GM12872 (cell line): ENCODE data around the gene FOXJ3.

ENCODE experiments used
- CTCF ChIP-seq: IDR thresholded peaks from 3 replicates; pipeline ENCODE4 v1.5.1; 2011; ENCODE audit warnings: low read depth, mild to moderate bottlenecking, low read length, moderate library complexity; ENCODE audit not compliant: insufficient read depth

Gene FOXJ3

GRCh38 chr1:42154685-42155084 lies 180.3 kb downstream of the FOXJ3 start:
- no peak for TF ChIP-seq CTCF

DNA sequence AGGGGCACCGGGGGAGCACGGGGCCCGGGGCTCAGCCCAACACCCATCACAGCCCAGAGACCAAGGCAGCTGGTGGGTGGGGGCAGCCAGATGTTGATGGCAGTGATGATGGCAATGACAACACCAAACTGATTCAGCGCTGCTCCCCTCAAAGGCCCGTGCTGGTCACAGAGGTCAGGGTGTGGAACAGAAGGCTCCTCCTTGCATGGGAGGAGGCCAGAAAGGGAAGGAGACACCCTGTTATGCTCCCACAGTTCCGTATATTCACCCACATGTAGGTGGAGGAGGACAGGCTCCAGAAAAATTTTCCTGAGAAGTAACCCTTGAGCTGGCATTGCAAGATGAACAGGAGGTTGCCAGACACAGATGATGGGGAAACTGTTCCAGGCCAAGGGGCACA lies 181.4 kb downstream of the FOXJ3 start:
- TF ChIP-seq CTCF: no peak

- TF ChIP-seq CTCF: no peak
Observed at GRCh38 chr1:42152907-42153600, 182.0 kb downstream of the FOXJ3 start, which contains the start of gene GUCA2B. TSS of gene GUCA2B (plus strand) at chr1:42153410. CDS start at chr1:42153451, 41 bp downstream.

DNA sequence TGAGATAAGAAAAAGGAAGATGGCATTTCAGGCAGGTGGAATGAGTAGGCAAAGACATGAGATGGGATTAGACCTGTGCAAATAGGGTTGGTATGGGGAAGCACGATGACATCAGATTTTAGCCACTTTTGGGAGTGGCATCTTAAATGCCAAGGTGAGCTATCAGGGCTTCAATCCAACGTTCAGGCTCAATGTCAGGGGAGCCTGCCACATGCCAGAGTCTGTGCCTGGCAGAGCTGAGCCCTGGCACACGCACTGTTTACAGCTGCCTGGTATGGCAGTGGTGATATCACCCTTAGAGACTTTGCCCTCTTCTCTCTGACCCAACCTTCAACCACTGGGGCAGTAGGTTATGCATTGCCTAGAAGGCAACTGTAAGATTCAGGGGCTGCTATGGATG lies 182.9 kb downstream of the FOXJ3 start:
- no peak for TF ChIP-seq CTCF

GRCh38 chr1:42150651-42151050 lies 184.4 kb downstream of the FOXJ3 start:
- TF ChIP-seq CTCF: no peak

DNA sequence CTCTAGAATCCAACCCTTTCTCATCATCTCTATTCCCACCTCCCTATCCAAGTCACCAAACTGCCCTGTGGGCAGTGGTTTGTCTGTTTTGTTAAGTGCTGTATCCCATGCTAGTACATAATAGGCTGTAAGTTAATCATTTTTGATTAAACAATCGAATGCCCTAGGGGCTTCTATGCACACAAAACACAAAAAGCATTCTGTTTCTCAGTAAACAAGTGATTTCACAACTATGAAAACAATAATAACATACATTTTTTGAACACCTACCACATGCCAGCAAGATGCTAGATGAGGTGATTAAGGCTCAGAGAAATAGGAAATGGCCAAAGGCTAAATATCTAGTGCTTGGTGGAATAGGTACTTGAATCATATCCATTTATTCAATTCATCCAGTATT lies 186.9 kb downstream of the FOXJ3 start:
- TF ChIP-seq CTCF: no peak

DNA sequence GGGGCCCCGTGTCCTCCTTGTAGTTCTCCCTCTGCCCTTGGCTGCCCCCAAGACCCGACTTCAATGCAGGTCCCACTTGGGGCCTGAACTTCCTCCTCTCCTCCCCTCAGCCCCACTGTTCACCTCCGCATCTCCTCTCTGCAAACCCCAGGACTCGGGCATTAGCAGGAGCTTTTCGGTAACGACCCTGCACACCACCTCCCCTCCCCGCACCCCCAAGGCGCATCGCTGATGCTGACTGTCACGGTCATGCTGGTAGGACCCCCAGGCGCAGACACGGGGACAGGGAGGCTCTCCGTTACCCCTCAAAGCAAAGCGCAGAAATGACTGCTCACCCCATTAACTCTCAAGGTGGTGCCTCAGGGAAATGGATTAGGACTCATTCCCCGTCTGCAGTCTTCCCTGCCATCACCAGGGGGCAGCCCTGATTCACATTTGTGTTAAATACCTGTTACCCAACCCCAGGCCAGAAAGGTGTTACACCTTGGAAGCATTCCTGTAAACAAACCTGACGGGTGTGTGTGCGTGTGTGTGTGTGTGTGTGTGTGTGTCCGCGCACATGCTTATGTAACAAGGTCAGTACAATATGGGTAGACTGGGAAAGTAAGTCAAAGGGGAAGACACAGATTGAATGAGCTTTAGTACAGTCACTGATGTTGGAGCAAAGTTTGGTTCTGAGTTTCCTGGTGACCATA lies 188.3 kb downstream of the FOXJ3 start:
- peak; percentile 89 for TF ChIP-seq CTCF
